Smooth muscle cell (in vitro differentiated cells): ENCODE data around the gene PCDHA8. TPM values are rescaled to one million over a fixed set of nuclear protein-coding genes. Genes with fewer than 3 reads are reported as not detected.
A peak's percentile ranks its signal among the peaks of the same experiment; 100 is the strongest.

Experiments
- DNase-seq: peaks from one replicate; lab custom pipeline; 2025; ENCODE audit not compliant: unreplicated experiment; lab: John Stamatoyannopoulos, UW
- H2AFZ ChIP-seq: fragments of 200-600 bp; sonication (generic); 2 replicates; pipeline ENCODE4 v1.6.0; 2016; ENCODE audit warnings: antibody characterized with exemption, low read depth, mild to moderate bottlenecking
- H3F3A ChIP-seq: fragments of 200-600 bp; sonication (generic); 2 replicates; pipeline ENCODE4 v1.6.0; 2017; ENCODE audit warnings: antibody characterized with exemption, low read depth
- H3K27ac ChIP-seq: fragments of 200-600 bp; sonication (generic); 2 replicates; pipeline ENCODE4 v1.5.1; 2016; ENCODE audit warnings: low read depth, mild to moderate bottlenecking
- H3K27me3 ChIP-seq: fragments of 200-600 bp; sonication (generic); 2 replicates; pipeline ENCODE4 v1.6.1; 2016; ENCODE audit warnings: low read depth, mild to moderate bottlenecking
- H3K36me3 ChIP-seq: fragments of 200-600 bp; sonication (generic); 2 replicates; pipeline ENCODE4 v1.5.1; 2016; ENCODE audit warnings: low read depth
- H3K4me1 ChIP-seq: fragments of 200-600 bp; sonication (generic); 2 replicates; pipeline ENCODE4 v1.5.1; 2016; ENCODE audit warnings: low read depth
- H3K4me2 ChIP-seq: fragments of 200-600 bp; sonication (generic); 2 replicates; pipeline ENCODE4 v1.6.0; 2016; ENCODE audit warnings: mild to moderate bottlenecking
- H3K4me3 ChIP-seq: fragments of 200-600 bp; sonication (generic); 2 replicates; pipeline ENCODE4 v1.5.1; 2016; ENCODE audit warnings: mild to moderate bottlenecking
- H3K79me2 ChIP-seq: fragments of 200-600 bp; sonication (generic); 2 replicates; pipeline ENCODE4 v1.6.0; 2016; ENCODE audit warnings: low read depth, mild to moderate bottlenecking
- H3K9ac ChIP-seq: fragments of 200-600 bp; sonication (generic); 2 replicates; pipeline ENCODE4 v1.6.0; 2016; ENCODE audit warnings: low read depth
- H3K9me3 ChIP-seq: fragments of 200-600 bp; sonication (generic); replicated peaks from 2 replicates; pipeline ENCODE4 v1.5.1; 2016; ENCODE audit warnings: low read depth
- H4K20me1 ChIP-seq: fragments of 200-600 bp; sonication (generic); 2 replicates; pipeline ENCODE4 v1.6.0; 2016; ENCODE audit warnings: low read depth
- CTCF ChIP-seq: fragments of 200-600 bp; sonication (generic); IDR thresholded peaks from 2 replicates; pipeline ENCODE4 v1.5.1; 2017; ENCODE audit warnings: borderline replicate concordance, mild to moderate bottlenecking, antibody characterized with exemption; ENCODE audit not compliant: insufficient read depth, poor library complexity, severe bottlenecking
- WGBS: methylation state at CpG from one replicate; pipeline ENCODE4 v1.1.7; 2016; ENCODE audit warnings: low lambda C conversion rate; 5-methylcytosine and 5-hydroxymethylcytosine counted together
- polyA plus RNA-seq: library from polyadenylated mRNA; unstranded; fragments of >200 nt; fragmentation: Nextera tagmentation; extraction: Ambion mirVana; gene quantifications from 2 replicates; pipeline ENCODE4 v1.2.1, GENCODE V29; 2016
- total RNA-seq: library from RNA; depleted of rRNA; stranded (reverse); fragments of >200 nt; gene quantifications from 2 replicates; pipeline ENCODE4 v1.2.3, GENCODE V29; 2014

The PCDHA8 gene
- total and polyA plus RNA-seq, 2 experiments from 2014 or later: 0.40 TPM

DNA sequence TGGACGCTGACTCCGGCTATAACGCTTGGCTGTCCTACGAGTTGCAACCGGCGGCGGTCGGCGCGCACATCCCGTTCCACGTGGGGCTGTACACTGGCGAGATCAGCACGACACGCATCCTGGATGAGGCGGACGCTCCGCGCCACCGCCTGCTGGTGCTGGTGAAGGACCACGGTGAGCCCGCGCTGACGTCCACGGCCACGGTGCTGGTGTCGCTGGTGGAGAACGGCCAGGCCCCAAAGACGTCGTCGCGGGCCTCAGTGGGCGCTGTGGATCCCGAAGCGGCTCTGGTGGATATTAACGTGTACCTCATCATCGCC is 36.2 kb downstream of the PCDHA8 start:
- Histone ChIP-seq H3K27ac (no peak overlapping the region), H3K9ac (no peak overlapping the region), H3F3A (no peaks in the 10 kb centered on the region), H3K4me2 (no peak overlapping the region), H3K4me3 (no peak overlapping the region), H3K36me3 (no peaks in the 10 kb centered on the region), H3K27me3 (no peaks in the 10 kb centered on the region), H4K20me1 (peaks cover 3% of the 10 kb centered on the region), H3K79me2 (no peaks in the 10 kb centered on the region), H2AFZ (no peak overlapping the region), H3K4me1 (peaks cover 9% of the 10 kb centered on the region), H3K9me3 (no peaks in the 10 kb centered on the region)
- no peak for TF ChIP-seq CTCF
- WGBS: 98% methylated on average over 33 of the region's 37 CpGs
- DNase-seq: no peak

DNA sequence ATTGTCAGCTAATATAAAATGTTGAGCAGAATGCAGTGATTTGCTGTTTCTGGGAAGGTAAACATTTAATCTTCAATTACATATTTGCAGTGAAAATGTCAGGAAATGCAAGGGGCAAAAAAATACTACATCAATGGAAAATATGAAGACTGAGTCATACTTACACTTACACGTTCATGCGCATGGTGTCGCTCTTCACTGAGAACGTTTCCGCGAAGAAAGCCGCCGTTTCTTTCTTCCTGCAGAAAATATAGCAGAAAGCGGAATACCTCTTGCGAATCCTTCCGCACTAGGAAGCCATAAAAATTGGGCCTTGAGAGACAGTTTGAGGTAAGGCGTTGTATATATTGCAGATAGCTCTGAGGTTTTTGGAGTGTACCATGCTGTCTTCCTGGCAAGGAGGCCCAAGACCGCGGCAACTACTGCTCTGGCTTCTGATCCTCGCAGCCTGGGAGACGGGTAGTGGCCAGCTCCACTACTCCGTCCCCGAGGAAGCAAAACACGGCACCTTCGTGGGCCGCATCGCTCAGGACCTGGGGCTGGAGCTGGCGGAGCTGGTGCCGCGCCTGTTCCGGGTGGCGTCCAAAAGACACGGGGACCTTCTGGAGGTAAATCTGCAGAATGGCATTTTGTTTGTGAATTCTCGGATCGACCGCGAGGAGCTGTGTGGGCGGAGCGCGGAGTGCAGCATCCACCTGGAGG is 41.1 kb downstream of the PCDHA8 start, which contains the start of gene PCDHA13:
TSS of gene PCDHA13 (plus strand) at position 236 of the 702 bp plus-strand sequence. CDS start at position 381, 145 bp downstream.
- Histone ChIP-seq H3K4me2 (peak within 1 kb of the TSS; percentile 86), H3K27ac (no peak within 1 kb of the TSS), H3K36me3 (no peaks in the 10 kb centered on the region), H4K20me1 (peaks cover 3% of the 10 kb centered on the region), H3K9ac (no peak within 1 kb of the TSS), H3K4me1 (no peaks in the 10 kb centered on the region), H3K4me3 (peak within 1 kb of the TSS; percentile 54), H3K9me3 (no peaks in the 10 kb centered on the region), H2AFZ (peak within 1 kb of the TSS; percentile 85), H3K79me2 (peaks cover 3% of the 10 kb centered on the region), H3F3A (no peaks in the 10 kb centered on the region), H3K27me3 (no peaks in the 10 kb centered on the region)
- TF ChIP-seq CTCF: peak; percentile 53
- WGBS: 44% methylated on average over 35 of the region's 35 CpGs
- DNase-seq: no peak

GRCh38 chr5:140882591-140882899 is 41.6 kb downstream of the PCDHA8 start:
- TF ChIP-seq CTCF: peak; percentile 39
- Histone ChIP-seq H3K9ac (no peak overlapping the region), H3K9me3 (no peaks in the 10 kb centered on the region), H3K36me3 (no peaks in the 10 kb centered on the region), H3K4me1 (no peaks in the 10 kb centered on the region), H3K4me3 (peak overlapping the region; percentile 54), H3K27ac (no peak overlapping the region), H3F3A (no peaks in the 10 kb centered on the region), H3K27me3 (no peaks in the 10 kb centered on the region), H3K79me2 (peaks cover 4% of the 10 kb centered on the region), H2AFZ (no peak overlapping the region), H4K20me1 (peaks cover 3% of the 10 kb centered on the region), H3K4me2 (peak overlapping the region; percentile 86)
- WGBS: 41% methylated on average over 12 of the region's 12 CpGs
- no peak for DNase-seq

DNA sequence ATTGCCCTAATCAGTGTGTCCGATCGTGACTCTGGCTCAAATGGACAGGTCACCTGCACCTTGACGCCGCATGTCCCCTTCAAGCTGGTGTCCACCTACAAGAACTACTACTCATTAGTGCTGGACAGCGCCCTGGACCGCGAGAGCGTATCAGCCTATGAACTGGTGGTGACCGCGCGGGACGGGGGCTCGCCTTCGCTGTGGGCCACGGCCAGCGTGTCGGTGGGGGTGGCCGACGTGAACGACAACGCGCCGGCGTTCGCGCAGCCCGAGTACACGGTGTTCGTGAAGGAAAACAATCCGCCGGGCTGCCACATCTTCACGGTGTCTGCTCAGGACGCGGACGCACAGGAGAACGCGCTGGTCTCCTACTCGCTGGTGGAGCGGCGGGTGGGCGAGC is 42.4 kb downstream of the PCDHA8 start:
- Histone ChIP-seq H3K27ac (no peak overlapping the region), H3K79me2 (peaks cover 6% of the 10 kb centered on the region), H3F3A (no peaks in the 10 kb centered on the region), H3K4me3 (no peak overlapping the region), H4K20me1 (peaks cover 3% of the 10 kb centered on the region), H3K4me2 (no peak overlapping the region), H2AFZ (no peak overlapping the region), H3K9ac (no peak overlapping the region), H3K9me3 (no peaks in the 10 kb centered on the region), H3K4me1 (no peaks in the 10 kb centered on the region), H3K36me3 (no peaks in the 10 kb centered on the region), H3K27me3 (no peaks in the 10 kb centered on the region)
- no peak for TF ChIP-seq CTCF
- no peak for DNase-seq
- WGBS: over 99% methylated on average over 41 of the region's 41 CpGs
